WTC11 (cell line): ENCODE measurements around the gene PTPRG. TPM values are rescaled to one million over a fixed set of nuclear protein-coding genes. Genes with fewer than 3 reads are reported as not detected.

Experiments used
- ATAC-seq: fragments of 200-7000 bp; cut with Tn5 transposase; 2 replicates; pipeline ENCODE4 v1.10.0; 2021; ENCODE audit warnings: mild to moderate bottlenecking, moderate library complexity
- CTCF ChIA-PET: fragments of 300-600 bp; sonication (Branson Sonifier 250); formaldehyde crosslinking; loops from one replicate; lab custom pipeline; 2021; ENCODE audit warnings: antibody characterized with exemption; lab: Charles Lee
- POLR2A ChIA-PET: fragments of 350-600 bp; sonication (Branson Sonifier 250); formaldehyde crosslinking; loops from one replicate; lab custom pipeline; 2021; ENCODE audit warnings: antibody characterized with exemption; lab: Charles Lee
- DNase-seq: peaks from one replicate; pipeline ENCODE4 v3.0.0; 2021; ENCODE audit warnings: low spot score
- H3K27ac Mint-ChIP-seq: 2 replicates; pipeline ENCODE4 v1.8.0; 2021; ENCODE audit warnings: mixed read lengths
- H3K27me3 Mint-ChIP-seq: 2 replicates; pipeline ENCODE4 v1.8.0; 2021; ENCODE audit warnings: low read depth, mild to moderate bottlenecking, moderate library complexity, mixed read lengths
- H3K36me3 Mint-ChIP-seq: 2 replicates; pipeline ENCODE4 v1.8.0; 2021; ENCODE audit warnings: mixed read lengths
- H3K4me1 Mint-ChIP-seq: 2 replicates; pipeline ENCODE4 v1.8.0; 2022; ENCODE audit warnings: mixed read lengths
- H3K4me3 Mint-ChIP-seq: 2 replicates; pipeline ENCODE4 v1.8.0; 2021; ENCODE audit warnings: mild to moderate bottlenecking, moderate library complexity, mixed read lengths
- H3K9me3 Mint-ChIP-seq: 2 replicates; pipeline ENCODE4 v1.8.0; 2021; ENCODE audit warnings: mixed read lengths
- CREM ChIP-seq: sonication (generic); formaldehyde crosslinking; IDR thresholded peaks from 2 replicates; pipeline ENCODE4 v1.8.1; 2022; ENCODE audit warnings: mild to moderate bottlenecking, missing genetic modification reagents, moderate library complexity
- FOXK1 ChIP-seq: sonication (generic); formaldehyde crosslinking; IDR thresholded peaks from 2 replicates; pipeline ENCODE4 v1.8.0; 2022; ENCODE audit warnings: mild to moderate bottlenecking, moderate library complexity, missing genetic modification reagents
- MYBL2 ChIP-seq: sonication (generic); formaldehyde crosslinking; IDR thresholded peaks from 2 replicates; pipeline ENCODE4 v1.8.1; 2023; ENCODE audit warnings: mild to moderate bottlenecking, moderate library complexity, missing genetic modification reagents
- NR3C1 ChIP-seq: sonication (generic); formaldehyde crosslinking; conservative IDR thresholded peaks from 2 replicates; pipeline ENCODE4 v1.8.1; 2023; ENCODE audit warnings: low read depth, mild to moderate bottlenecking, missing genetic modification reagents
- RELA ChIP-seq: sonication (generic); formaldehyde crosslinking; IDR thresholded peaks from 2 replicates; pipeline ENCODE4 v1.8.1; 2022; ENCODE audit warnings: missing genetic modification reagents, mild to moderate bottlenecking, borderline replicate concordance
- USF2 ChIP-seq: sonication (generic); formaldehyde crosslinking; IDR thresholded peaks from 2 replicates; pipeline ENCODE4 v1.8.1; 2023; ENCODE audit warnings: mild to moderate bottlenecking, missing genetic modification reagents, moderate library complexity
- ZBTB21 ChIP-seq: sonication (generic); formaldehyde crosslinking; IDR thresholded peaks from 2 replicates; pipeline ENCODE4 v1.8.1; 2023; ENCODE audit warnings: mild to moderate bottlenecking, missing genetic modification reagents, borderline replicate concordance
- ZNF219 ChIP-seq: sonication (generic); formaldehyde crosslinking; IDR thresholded peaks from 2 replicates; pipeline ENCODE4 v1.8.0; 2023; ENCODE audit warnings: missing genetic modification reagents, mild to moderate bottlenecking, borderline replicate concordance
- ZNF317 ChIP-seq: sonication (generic); formaldehyde crosslinking; IDR thresholded peaks from 2 replicates; pipeline ENCODE4 v1.8.1; 2023; ENCODE audit warnings: low read depth, mild to moderate bottlenecking, moderate library complexity, missing genetic modification reagents, borderline replicate concordance
- ZNF396 ChIP-seq: fragments of 250-450 bp; sonication (Bioruptor Pico); IDR thresholded peaks from 2 replicates; pipeline ENCODE4 v1.8.0; 2021; ENCODE audit warnings: mild to moderate bottlenecking, moderate library complexity, borderline replicate concordance
- ZNF416 ChIP-seq: fragments of 250-450 bp; sonication (Bioruptor Pico); IDR thresholded peaks from 2 replicates; pipeline ENCODE4 v1.9.0; 2021; ENCODE audit warnings: mild to moderate bottlenecking, inconsistent platforms
- ZNF532 ChIP-seq: fragments of 250-450 bp; sonication (Bioruptor Pico); IDR thresholded peaks from 2 replicates; pipeline ENCODE4 v1.9.0; 2021; ENCODE audit warnings: mild to moderate bottlenecking, borderline replicate concordance
- total RNA-seq: library from RNA; stranded (reverse); gene quantifications from 3 replicates; pipeline ENCODE4 v1.2.3, GENCODE V29; 2021
- TF ChIP-seq, protein P1 (sequence below): sonication (generic); formaldehyde crosslinking; IDR thresholded peaks from 2 replicates; pipeline ENCODE4 v1.8.0; 2023; ENCODE audit warnings: mild to moderate bottlenecking, missing genetic modification reagents

Gene PTPRG
- total RNA-seq, 1 experiment from 2014 or later: 106 TPM

DNA sequence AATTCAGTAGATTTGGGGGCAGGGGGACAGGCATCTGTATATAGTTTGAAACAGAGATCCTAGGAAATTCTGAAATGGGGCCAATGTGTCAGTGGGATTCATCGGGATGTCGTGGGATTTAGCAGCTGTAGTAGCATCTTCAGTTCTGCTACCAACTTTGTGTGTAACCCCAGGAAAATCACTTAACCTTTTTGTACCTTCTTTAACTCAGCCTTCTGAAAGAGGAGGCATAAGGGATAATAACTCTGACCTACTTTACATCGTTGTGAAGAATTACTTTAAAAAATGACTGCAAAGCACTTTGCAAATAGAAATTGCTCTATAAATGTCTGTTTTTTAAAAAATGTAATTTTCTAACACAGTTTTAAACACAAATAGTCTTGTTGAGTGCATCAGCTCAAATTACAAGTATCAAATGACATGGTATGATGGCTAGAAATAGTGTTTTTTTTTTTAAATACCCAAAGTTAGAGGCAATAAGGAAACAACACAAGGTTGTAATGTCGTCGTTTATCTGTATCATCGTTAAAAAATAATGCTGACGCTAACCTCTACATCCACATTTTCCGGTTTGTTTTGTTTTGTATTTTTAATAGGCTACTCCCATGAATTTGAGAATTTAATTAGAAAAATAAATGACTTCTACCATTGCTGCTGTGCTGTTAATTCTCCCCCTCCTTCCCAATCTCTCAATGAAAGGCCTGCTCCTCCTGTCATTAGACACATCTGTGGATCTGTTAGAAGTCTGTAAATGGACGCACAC, 338.5 kb downstream of the PTPRG start:
- DNase-seq (no peak), ATAC-seq (no peak)
- Mint-ChIP-seq H3K4me1 (peaks cover 89% of the 10 kb centered on the region), H3K36me3 (no peaks in the 10 kb centered on the region), H3K9me3 (no peaks in the 10 kb centered on the region), H3K27ac (peak overlapping the region; percentile 21; the same call in 1 of the 2 replicates), H3K27me3 (no peaks in the 10 kb centered on the region), H3K4me3 (no peak overlapping the region)
- ChIA-PET CTCF (interaction anchor here (0.7 to 1.2 kb wide), 2 partner anchors 18 to 335 kb away, joined by 3 to 4 read pairs; no protein-coding TSS in a partner anchor), POLR2A (no interaction called here)
- TF ChIP-seq CREM (CRISPR knock-in tag): no peak
- TF ChIP-seq ZNF317 (CRISPR knock-in tag): no peak
- TF ChIP-seq ZNF219 (CRISPR knock-in tag): no peak
- TF ChIP-seq MYBL2 (CRISPR knock-in tag): no peak
- no peak for TF ChIP-seq ZNF396 (CRISPR knock-in tag)
- no peak for TF ChIP-seq USF2
- no peak for TF ChIP-seq ZNF416 (CRISPR knock-in tag)

DNA sequence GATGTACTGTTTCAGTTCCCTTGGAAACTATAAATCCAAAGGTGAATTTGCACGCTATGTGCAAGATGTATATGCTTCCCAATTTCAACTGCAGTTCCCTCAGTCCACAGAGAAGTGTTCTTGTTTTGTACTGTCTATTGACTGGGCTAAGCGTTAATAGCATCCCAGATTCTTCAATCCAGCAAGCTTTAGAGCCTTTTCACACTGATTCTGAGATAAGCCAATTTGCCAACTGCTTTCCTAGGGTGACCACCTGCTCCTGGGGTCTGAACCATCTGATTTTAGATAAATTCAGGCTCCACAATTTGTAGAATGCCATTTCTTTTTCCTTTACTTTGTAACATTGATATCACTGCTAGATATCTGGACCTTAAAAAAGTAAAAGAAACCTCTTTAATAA, 340.1 kb downstream of the PTPRG start:
- ChIA-PET POLR2A (no interaction called here), CTCF (interaction anchor here (1.3 to 1.8 kb wide), 2 partner anchors 30 to 35 kb away, joined by 3 to 6 read pairs; no protein-coding TSS in a partner anchor)
- DNase-seq (no peak), ATAC-seq (no peak)
- peaks cover 84% of the 10 kb centered on the region for H3K4me1 Mint-ChIP-seq
- TF ChIP-seq RELA (CRISPR knock-in tag) (no peak), NR3C1 (no peak), ZBTB21 (no peak), USF2 (no peak), ZNF532 (CRISPR knock-in tag) (no peak), FOXK1 (CRISPR knock-in tag) (no peak)
- TF ChIP-seq, protein P1, sequence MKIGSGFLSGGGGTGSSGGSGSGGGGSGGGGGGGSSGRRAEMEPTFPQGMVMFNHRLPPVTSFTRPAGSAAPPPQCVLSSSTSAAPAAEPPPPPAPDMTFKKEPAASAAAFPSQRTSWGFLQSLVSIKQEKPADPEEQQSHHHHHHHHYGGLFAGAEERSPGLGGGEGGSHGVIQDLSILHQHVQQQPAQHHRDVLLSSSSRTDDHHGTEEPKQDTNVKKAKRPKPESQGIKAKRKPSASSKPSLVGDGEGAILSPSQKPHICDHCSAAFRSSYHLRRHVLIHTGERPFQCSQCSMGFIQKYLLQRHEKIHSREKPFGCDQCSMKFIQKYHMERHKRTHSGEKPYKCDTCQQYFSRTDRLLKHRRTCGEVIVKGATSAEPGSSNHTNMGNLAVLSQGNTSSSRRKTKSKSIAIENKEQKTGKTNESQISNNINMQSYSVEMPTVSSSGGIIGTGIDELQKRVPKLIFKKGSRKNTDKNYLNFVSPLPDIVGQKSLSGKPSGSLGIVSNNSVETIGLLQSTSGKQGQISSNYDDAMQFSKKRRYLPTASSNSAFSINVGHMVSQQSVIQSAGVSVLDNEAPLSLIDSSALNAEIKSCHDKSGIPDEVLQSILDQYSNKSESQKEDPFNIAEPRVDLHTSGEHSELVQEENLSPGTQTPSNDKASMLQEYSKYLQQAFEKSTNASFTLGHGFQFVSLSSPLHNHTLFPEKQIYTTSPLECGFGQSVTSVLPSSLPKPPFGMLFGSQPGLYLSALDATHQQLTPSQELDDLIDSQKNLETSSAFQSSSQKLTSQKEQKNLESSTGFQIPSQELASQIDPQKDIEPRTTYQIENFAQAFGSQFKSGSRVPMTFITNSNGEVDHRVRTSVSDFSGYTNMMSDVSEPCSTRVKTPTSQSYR (CRISPR knock-in tag): no peak
- H3K9me3 Mint-ChIP-seq: no peaks in the 10 kb centered on the region
- no peak overlapping the region for H3K27ac Mint-ChIP-seq
- no peak overlapping the region for H3K4me3 Mint-ChIP-seq
- no peaks in the 10 kb centered on the region for H3K27me3 Mint-ChIP-seq
- no peaks in the 10 kb centered on the region for H3K36me3 Mint-ChIP-seq
